Measurements from ENCODE around the gene HSD17B4. TPM values are rescaled to one million over a fixed set of nuclear protein-coding genes. Genes with fewer than 3 reads are reported as not detected.

The HSD17B4 gene, protein sequence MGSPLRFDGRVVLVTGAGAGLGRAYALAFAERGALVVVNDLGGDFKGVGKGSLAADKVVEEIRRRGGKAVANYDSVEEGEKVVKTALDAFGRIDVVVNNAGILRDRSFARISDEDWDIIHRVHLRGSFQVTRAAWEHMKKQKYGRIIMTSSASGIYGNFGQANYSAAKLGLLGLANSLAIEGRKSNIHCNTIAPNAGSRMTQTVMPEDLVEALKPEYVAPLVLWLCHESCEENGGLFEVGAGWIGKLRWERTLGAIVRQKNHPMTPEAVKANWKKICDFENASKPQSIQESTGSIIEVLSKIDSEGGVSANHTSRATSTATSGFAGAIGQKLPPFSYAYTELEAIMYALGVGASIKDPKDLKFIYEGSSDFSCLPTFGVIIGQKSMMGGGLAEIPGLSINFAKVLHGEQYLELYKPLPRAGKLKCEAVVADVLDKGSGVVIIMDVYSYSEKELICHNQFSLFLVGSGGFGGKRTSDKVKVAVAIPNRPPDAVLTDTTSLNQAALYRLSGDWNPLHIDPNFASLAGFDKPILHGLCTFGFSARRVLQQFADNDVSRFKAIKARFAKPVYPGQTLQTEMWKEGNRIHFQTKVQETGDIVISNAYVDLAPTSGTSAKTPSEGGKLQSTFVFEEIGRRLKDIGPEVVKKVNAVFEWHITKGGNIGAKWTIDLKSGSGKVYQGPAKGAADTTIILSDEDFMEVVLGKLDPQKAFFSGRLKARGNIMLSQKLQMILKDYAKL
- total RNA-seq, result 10 to 100 TPM; 49.4 to 51.7 TPM
- 10 to 100 TPM; 43.3 to 64.9 (median 47.3) TPM for polyA plus RNA-seq
- total RNA-seq, result 33.0 to 78.1 (median 49.9) reads per million in 6 experiments

DNA sequence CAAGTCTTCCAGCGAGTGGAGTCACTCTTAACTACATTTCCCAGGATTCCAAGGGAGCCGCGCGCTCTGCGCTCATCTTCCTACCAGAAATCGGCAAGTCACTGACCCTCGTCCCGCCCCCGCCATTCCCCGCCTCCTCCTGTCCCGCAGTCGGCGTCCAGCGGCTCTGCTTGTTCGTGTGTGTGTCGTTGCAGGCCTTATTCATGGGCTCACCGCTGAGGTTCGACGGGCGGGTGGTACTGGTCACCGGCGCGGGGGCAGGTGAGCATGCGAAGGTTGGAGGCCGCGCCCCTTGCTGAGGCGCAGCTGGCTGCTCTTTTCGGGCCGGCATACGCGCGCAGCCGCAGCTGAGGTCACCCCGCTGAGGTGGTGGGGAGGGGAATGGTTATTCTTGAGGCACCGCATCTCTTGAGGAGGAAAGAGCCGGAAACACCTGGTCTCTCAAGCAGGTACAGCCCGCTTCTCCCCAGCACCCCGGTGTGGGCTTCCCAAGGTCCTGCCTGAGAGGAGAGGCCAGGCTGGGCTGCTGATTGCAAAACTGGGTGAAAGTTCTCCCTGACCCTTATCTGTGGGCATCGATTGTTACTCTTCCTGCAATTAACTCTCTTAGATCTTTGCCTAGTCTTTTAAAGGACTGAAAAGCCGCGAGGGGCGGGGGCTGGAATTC is at the start of gene HSD17B4:
Gene HSD17B4 (plus strand): TSS at position 125 of the 667 bp plus-strand sequence. CDS start 79 bp downstream, at position 204.
- DNase-seq (peak; percentile 56 to 89 (median 79)), ATAC-seq (peak; percentile 95 to 96)
- peak within 1 kb of the TSS; percentile 92 to 97 (median 94) for H3K4me3 Mint-ChIP-seq
- peaks cover 0 to 3% (median 0%) of the 10 kb centered on the region in 9 donors for H3K9me3 Mint-ChIP-seq
- H3K36me3 Mint-ChIP-seq, result peaks cover 0 to 16% (median 2%) of the 10 kb centered on the region in 3 donors
- H3K27me3 Mint-ChIP-seq, result peaks cover 0 to 3% (median 0%) of the 10 kb centered on the region in 5 donors
- peak within 1 kb of the TSS; percentile 65 to 97 (median 92) for H3K27ac Mint-ChIP-seq
- peaks cover 7 to 36% (median 27%) of the 10 kb centered on the region in 4 donors for H3K4me1 Mint-ChIP-seq
- POLR2A ChIA-PET, result interaction anchor here (0.6 to 1.7 kb wide), 2 partner anchors 12 to 382 kb away, joined by 3 to 5 read pairs; partner anchors contain the start of gene DMXL1

DNA sequence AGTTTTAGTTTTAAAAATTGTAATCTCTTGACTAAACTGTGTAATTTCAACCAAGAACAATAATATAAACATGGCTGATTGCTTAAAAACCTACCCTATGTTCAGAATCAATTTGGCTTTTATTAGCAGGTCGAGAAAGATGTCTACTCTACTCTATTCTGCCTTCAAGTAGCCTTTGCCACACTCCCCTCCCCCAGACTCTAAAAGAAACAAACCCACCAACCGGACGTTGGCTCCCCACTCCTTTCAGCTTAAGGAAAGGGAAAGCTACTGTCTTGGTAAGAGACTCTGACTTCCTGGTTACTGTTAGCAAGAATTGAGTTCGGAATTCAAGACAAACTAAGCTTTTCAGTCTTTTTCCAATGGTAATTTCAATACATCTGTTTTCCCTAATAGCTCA is 49.7 kb upstream of the HSD17B4 start:
- Mint-ChIP-seq H3K4me1 (peaks cover 7 to 60% (median 12%) of the 10 kb centered on the region in 4 donors), H3K27ac (peak overlapping the region in 1 of 10 donors; percentile 70), H3K27me3 (no peaks in the 10 kb centered on the region), H3K36me3 (no peaks in the 10 kb centered on the region), H3K9me3 (no peaks in the 10 kb centered on the region), H3K4me3 (no peak overlapping the region)
- ATAC-seq, result no peak
- POLR2A ChIA-PET, result no interaction called here
- no peak for DNase-seq

DNA sequence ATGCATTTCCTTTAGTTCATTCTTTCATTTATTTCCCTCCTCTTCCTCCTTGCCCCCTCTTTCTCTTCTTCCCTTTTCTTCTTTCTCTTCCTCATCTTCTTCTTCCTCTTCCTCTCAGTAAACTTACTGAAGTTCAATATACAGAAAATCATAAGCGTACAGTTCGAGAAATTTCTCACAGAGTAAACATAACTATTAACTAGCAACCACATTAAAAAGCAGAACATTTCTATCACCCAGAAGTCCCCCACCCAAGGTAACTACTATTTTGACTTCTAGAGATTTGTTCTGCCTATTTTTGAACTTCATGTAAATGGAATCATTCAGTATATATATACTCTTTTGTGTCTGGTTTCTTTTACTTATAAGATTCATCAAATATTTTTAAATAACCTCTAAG is 48.3 kb upstream of the HSD17B4 start:
- H3K36me3 Mint-ChIP-seq, result no peaks in the 10 kb centered on the region
- DNase-seq (no peak), ATAC-seq (no peak)
- peaks cover 7 to 48% (median 10%) of the 10 kb centered on the region in 4 donors for H3K4me1 Mint-ChIP-seq
- H3K4me3 Mint-ChIP-seq, result peak overlapping the region in 1 of 10 donors; percentile 50
- H3K27ac Mint-ChIP-seq, result peak overlapping the region in 4 of 10 donors; percentile 8 to 82 (median 70)
- POLR2A ChIA-PET, result interaction anchor here (0.7 kb wide), 1 partner anchor 8 kb away, joined by 6 read pairs; no protein-coding TSS in a partner anchor
- no peaks in the 10 kb centered on the region for H3K27me3 Mint-ChIP-seq
- no peaks in the 10 kb centered on the region for H3K9me3 Mint-ChIP-seq

DNA sequence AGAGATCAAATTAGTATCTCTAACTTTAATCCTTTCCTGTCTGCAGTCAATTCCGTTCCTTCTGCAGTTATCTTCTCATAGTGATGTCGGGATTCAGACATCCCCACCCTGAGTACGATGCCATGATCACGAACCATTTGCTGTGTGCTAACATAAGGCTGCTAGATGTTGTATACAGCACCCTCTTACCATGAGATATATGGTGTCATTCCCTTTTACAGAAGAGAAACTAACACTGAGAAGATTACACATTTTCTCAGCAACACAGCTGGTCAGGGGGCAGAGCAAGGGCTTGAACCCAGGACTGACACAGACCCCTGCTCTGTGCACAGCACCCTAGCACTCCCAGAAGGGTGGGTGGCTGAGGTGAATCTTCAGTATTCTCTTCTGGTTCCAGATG is 46.9 kb upstream of the HSD17B4 start:
- Mint-ChIP-seq H3K27me3 (no peaks in the 10 kb centered on the region), H3K4me1 (peaks cover 0 to 51% (median 3%) of the 10 kb centered on the region in 4 donors), H3K9me3 (no peaks in the 10 kb centered on the region), H3K36me3 (no peaks in the 10 kb centered on the region), H3K27ac (peak overlapping the region in 3 of 10 donors; percentile 26 to 60 (median 60)), H3K4me3 (no peak overlapping the region)
- no peak for DNase-seq
- ATAC-seq, result no peak
- POLR2A ChIA-PET, result no interaction called here

DNA sequence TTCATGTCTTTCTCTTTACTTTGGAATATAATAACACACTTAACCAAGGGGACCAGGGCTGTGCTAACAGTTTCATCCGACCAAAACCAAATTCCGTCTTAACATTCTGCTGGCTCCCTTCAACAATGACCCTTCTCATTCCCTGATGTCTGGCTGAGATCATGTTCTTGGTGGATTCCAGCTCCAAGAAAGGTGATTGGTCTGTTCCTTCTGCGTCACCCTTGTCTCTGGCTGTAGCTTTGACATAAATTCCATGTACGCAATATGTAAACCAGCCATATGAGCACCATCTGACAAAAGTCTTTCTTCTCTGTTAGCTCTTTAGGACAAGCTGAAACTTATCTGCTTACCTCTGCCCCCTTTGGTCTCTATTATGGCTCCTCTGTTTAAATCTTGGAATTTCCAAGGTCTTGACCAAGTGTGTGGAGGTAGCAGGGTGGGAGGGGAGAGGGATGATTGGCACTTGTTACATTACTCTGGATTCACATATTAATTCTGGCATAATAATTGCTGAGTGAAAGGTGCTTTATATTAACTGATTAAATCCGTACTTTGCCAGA is 45.7 kb upstream of the HSD17B4 start:
- no peak overlapping the region for H3K4me3 Mint-ChIP-seq
- H3K9me3 Mint-ChIP-seq, result no peaks in the 10 kb centered on the region
- POLR2A ChIA-PET, result no interaction called here
- no peak overlapping the region for H3K27ac Mint-ChIP-seq
- DNase-seq, result no peak
- no peak for ATAC-seq
- H3K27me3 Mint-ChIP-seq, result no peaks in the 10 kb centered on the region
- H3K36me3 Mint-ChIP-seq, result no peaks in the 10 kb centered on the region
- peaks cover 4 to 60% (median 6%) of the 10 kb centered on the region in 4 donors for H3K4me1 Mint-ChIP-seq

DNA sequence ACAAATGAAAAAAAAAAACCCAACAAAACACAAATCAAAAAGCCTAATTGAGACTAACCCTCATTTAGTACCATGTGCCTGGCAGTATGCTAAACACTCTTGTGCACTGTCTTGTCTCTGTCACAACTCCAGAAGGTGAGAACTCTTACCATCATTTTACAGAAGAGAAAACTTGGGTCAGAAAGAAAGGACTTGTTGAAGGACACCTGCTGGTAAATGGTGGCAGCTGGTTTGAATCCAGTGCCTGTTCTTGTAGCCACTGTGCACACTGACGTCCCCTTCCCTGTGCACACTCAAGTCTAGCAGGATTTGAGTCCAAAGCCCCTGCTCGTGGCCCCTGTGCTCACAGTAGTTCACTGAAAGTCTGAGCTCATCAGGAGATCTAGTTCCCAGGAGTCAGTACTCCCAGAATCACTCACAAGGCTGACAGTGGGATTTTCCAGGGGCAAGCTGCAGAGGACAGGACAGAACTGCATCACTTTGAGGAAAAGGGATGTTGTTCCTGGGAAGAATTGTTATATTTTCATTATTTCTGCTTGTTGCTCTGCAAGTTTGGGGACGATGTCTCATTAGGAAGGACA is 43.0 kb upstream of the HSD17B4 start:
- H3K27ac Mint-ChIP-seq, result peak overlapping the region in 3 of 10 donors; percentile 2 to 45 (median 7)
- H3K9me3 Mint-ChIP-seq, result no peaks in the 10 kb centered on the region
- DNase-seq, result no peak
- no peaks in the 10 kb centered on the region for H3K36me3 Mint-ChIP-seq
- peaks cover 3 to 55% (median 13%) of the 10 kb centered on the region in 4 donors for H3K4me1 Mint-ChIP-seq
- H3K27me3 Mint-ChIP-seq, result peaks cover 0 to 3% (median 0%) of the 10 kb centered on the region in 5 donors
- H3K4me3 Mint-ChIP-seq, result no peak overlapping the region
- ATAC-seq, result no peak
- POLR2A ChIA-PET, result interaction anchor here (1.1 to 1.8 kb wide), 2 partner anchors 69 to 421 kb away, joined by 4 to 5 read pairs; partner anchors contain the start of gene DTWD2

DNA sequence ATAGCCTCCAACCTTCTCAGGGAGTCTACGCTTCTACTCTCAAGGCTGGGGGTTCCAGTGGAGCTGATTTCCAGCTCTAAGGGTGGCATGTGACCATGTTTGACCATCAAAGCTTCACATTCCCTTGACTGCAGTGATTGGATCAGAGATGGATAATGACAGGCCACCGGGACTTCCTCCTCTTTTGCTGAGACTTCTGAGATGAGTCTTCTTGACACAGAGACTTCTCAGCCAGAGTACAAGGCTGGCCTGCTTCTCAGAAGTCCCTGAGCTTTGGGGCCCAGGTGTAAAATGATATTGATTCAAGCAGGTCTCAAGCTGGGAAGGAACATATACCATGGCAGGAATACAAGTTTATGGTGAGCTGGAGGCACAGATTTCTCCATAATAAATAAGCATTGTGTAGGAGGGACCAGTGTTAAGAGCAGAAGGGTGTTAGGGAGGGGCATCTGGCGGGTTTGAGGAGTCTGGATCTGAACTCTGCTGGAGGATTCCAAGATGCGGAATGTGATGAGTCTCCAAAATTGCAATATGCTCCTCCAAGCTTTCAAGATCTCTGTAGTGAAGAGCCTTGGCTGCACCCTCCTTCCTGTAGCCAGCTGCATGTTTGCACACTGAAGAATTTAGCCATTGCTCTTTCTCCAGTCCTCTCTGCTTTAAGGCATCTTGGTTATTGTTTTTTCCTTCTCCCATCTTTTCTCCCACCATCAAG is 41.7 kb upstream of the HSD17B4 start:
- no peak for DNase-seq
- H3K27ac Mint-ChIP-seq, result no peak overlapping the region
- POLR2A ChIA-PET, result interaction anchor here (1.4 to 1.8 kb wide), 2 partner anchors 95 to 422 kb away, joined by 5 read pairs; partner anchors contain the start of gene DTWD2
- no peaks in the 10 kb centered on the region for H3K9me3 Mint-ChIP-seq
- no peaks in the 10 kb centered on the region for H3K36me3 Mint-ChIP-seq
- peak overlapping the region in 3 of 10 donors; percentile 48 to 54 (median 50) for H3K4me3 Mint-ChIP-seq
- H3K27me3 Mint-ChIP-seq, result peaks cover 0 to 3% (median 0%) of the 10 kb centered on the region in 5 donors
- peaks cover 3 to 49% (median 13%) of the 10 kb centered on the region in 4 donors for H3K4me1 Mint-ChIP-seq
- no peak for ATAC-seq

DNA sequence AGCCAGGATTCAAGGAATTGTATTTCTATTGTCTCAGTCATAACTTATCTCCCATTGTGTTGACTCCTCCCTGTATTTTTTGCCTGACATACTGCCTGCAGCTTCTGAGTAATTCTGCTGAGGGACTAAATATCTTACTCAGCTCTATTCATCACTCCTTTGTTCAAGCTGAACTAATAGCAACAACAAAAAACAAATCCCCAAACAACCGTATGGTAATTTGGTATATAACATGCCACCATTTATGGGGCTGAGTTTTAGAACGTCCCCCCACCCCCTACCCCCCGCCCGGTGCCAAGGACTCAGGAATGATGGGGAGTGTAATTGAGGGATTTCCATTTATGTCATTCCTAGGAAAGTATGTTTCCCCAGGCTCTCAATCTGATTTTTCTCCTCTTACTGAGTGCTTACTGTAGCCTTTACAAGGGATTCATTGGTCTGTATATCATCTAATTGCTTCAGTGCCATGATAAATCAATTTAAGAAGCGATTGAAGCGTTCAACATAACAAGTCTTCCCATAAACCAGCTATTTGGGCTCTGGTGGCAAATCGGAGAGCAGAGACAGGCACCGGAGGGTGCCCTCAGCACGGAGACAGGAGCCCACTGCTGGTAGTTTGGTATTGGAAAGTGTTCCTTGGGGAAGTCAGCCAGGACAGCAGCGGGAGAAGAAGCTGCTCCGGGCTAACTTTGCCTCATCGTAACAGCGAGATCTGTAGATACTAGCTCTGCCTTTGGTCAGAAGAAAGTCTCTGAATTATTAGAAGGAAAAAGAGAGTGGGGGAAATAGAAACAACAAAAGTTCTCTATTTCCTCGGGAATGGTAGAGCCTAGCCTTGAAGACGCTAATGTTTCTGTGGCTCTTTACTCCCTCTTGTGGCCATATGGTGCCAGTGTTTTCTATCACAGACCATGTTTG is 40.7 kb upstream of the HSD17B4 start:
- H3K4me3 Mint-ChIP-seq, result peak overlapping the region; percentile 85 to 95 (median 92)
- POLR2A ChIA-PET, result interaction anchor here (0.6 to 2.2 kb wide), 10 partner anchors 75 to 424 kb away, joined by 4 to 13 read pairs (median 6); partner anchors contain the start of genes DMXL1 and DTWD2
- ATAC-seq, result peak; percentile 84 to 94
- H3K4me1 Mint-ChIP-seq, result peaks cover 3 to 40% (median 13%) of the 10 kb centered on the region in 4 donors
- H3K27me3 Mint-ChIP-seq, result peaks cover 0 to 3% (median 0%) of the 10 kb centered on the region in 5 donors
- no peaks in the 10 kb centered on the region for H3K9me3 Mint-ChIP-seq
- H3K36me3 Mint-ChIP-seq, result no peaks in the 10 kb centered on the region
- peak overlapping the region; percentile 42 to 94 (median 87) for H3K27ac Mint-ChIP-seq
- DNase-seq, result peak; percentile 7 to 79 (median 58)

DNA sequence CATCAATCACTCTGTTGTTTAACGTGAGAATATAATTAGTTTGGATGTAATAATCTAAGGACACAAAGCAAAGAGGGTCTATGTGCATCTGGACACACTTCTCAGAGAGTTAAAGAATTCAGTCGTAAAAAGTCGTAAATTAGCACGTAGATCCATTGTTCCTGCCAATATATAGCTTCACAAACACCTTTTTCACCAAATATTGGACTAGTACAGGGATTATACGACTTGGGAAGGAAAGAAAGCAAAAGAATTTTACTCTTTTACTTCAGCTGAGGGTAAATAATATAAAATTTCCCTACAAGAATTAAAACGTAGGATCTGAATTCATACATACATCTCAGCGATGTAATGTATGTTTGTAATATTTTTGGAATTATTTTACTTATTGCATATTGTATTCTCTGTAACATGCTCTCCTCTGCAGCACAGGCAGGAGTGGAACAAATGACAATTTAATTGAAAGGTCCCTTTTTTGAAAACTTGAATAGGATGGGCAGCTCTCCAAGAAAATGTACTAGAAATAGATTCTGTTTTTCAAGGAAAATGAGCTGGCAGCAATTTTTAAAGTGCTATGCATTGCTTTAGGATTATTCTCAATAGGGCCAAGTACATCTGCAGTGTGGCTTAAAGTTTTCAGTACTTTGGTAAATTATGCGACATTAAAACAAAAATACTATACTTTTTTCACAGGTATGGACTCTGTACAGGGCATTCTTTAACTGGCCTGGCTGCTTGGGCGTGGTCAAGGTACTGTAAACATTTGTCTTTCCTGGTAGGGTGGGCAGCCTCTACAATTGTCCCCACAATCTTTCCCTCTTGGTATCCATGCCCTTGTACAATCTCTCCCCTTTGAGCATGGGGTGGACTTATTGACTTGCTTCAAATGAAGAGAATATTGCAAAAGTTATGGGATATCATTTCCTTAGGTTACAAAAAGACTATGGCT is 39.7 kb upstream of the HSD17B4 start:
- Mint-ChIP-seq H3K27ac (peak overlapping the region in 7 of 10 donors; percentile 70 to 94 (median 86)), H3K27me3 (peaks cover 0 to 3% (median 0%) of the 10 kb centered on the region in 5 donors), H3K4me1 (peaks cover 6 to 45% (median 16%) of the 10 kb centered on the region in 4 donors), H3K9me3 (no peaks in the 10 kb centered on the region), H3K36me3 (no peaks in the 10 kb centered on the region), H3K4me3 (peak overlapping the region; percentile 85 to 95 (median 92))
- DNase-seq, result no peak
- POLR2A ChIA-PET, result interaction anchor here (1.1 to 2.2 kb wide), 7 partner anchors 76 to 425 kb away, joined by 4 to 13 read pairs (median 6); partner anchors contain the start of genes DMXL1 and DTWD2
- no peak for ATAC-seq

Data from naive thymus-derived CD8-positive, alpha-beta T cell (primary cell).